A549 (cell line): ENCODE data around the gene SHLD1.

Source experiments
- EP300 ChIP-seq, 2 experiments: fragments of >200 bp; sonication (Bioruptor Twin); formaldehyde crosslinking; IDR thresholded peaks; 2 replicates in 1 of 2; 3 replicates in 1 of 2; pipeline ENCODE4 v1.6.1; 2016 to 2017
- TF ChIP-seq, protein P1 (sequence below): fragments of 200-600 bp; sonication (generic); IDR thresholded peaks from 2 replicates; pipeline ENCODE4 v1.6.1; 2016; ENCODE audit warnings: antibody characterized with exemption, mild to moderate bottlenecking, moderate library complexity
- TF ChIP-seq, protein P2 (sequence below): fragments of >200 bp; sonication (Bioruptor Twin); formaldehyde crosslinking; IDR thresholded peaks from 3 replicates; pipeline ENCODE4 v1.5.1; 2016

GRCh38 chr20:5882166-5882565, 132.0 kb downstream of the SHLD1 start:
- TF ChIP-seq, protein P1, sequence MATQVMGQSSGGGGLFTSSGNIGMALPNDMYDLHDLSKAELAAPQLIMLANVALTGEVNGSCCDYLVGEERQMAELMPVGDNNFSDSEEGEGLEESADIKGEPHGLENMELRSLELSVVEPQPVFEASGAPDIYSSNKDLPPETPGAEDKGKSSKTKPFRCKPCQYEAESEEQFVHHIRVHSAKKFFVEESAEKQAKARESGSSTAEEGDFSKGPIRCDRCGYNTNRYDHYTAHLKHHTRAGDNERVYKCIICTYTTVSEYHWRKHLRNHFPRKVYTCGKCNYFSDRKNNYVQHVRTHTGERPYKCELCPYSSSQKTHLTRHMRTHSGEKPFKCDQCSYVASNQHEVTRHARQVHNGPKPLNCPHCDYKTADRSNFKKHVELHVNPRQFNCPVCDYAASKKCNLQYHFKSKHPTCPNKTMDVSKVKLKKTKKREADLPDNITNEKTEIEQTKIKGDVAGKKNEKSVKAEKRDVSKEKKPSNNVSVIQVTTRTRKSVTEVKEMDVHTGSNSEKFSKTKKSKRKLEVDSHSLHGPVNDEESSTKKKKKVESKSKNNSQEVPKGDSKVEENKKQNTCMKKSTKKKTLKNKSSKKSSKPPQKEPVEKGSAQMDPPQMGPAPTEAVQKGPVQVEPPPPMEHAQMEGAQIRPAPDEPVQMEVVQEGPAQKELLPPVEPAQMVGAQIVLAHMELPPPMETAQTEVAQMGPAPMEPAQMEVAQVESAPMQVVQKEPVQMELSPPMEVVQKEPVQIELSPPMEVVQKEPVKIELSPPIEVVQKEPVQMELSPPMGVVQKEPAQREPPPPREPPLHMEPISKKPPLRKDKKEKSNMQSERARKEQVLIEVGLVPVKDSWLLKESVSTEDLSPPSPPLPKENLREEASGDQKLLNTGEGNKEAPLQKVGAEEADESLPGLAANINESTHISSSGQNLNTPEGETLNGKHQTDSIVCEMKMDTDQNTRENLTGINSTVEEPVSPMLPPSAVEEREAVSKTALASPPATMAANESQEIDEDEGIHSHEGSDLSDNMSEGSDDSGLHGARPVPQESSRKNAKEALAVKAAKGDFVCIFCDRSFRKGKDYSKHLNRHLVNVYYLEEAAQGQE = no peak
- TF ChIP-seq, protein P2, sequence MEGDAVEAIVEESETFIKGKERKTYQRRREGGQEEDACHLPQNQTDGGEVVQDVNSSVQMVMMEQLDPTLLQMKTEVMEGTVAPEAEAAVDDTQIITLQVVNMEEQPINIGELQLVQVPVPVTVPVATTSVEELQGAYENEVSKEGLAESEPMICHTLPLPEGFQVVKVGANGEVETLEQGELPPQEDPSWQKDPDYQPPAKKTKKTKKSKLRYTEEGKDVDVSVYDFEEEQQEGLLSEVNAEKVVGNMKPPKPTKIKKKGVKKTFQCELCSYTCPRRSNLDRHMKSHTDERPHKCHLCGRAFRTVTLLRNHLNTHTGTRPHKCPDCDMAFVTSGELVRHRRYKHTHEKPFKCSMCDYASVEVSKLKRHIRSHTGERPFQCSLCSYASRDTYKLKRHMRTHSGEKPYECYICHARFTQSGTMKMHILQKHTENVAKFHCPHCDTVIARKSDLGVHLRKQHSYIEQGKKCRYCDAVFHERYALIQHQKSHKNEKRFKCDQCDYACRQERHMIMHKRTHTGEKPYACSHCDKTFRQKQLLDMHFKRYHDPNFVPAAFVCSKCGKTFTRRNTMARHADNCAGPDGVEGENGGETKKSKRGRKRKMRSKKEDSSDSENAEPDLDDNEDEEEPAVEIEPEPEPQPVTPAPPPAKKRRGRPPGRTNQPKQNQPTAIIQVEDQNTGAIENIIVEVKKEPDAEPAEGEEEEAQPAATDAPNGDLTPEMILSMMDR = no peak
- TF ChIP-seq EP300 (IDR thresholded peaks at IDR 0.05) = no peak
